Measurements from ENCODE around the gene DNAH11.

- TF ChIP-seq CTCF (IDR thresholded peaks at IDR 0.05) (no peak), POLR2AphosphoS5 (IDR thresholded peaks at IDR 0.05) (no peak), POLR2A (IDR thresholded peaks at IDR 0.05) (no peak)
These were observed 301.9 kb downstream of the DNAH11 start for GRCh38 chr7:21844742-21845141.

Data from prostate gland (tissue), 2 donors.